CD4-positive, alpha-beta T cell treated with Interleukin-2 at 100 ng/mL for 4 hours (primary cell): ENCODE data around the gene UBR4.

Experiments used
- DNase-seq: peaks from one replicate; pipeline ENCODE4 v3.0.0-alpha.2; 2020; ENCODE audit warnings: low spot score

Gene UBR4

GRCh38 chr1:19035377-19036040 is 174.6 kb downstream of the UBR4 start:
- no peak for DNase-seq

- no peak for DNase-seq
These were observed 175.3 kb downstream of the UBR4 start for GRCh38 chr1:19034721-19035120.

GRCh38 chr1:19033926-19034680 is 176.0 kb downstream of the UBR4 start:
- no peak for DNase-seq

- DNase-seq, result no peak
These were observed 176.6 kb downstream of the UBR4 start for GRCh38 chr1:19033515-19033839.

GRCh38 chr1:19032701-19033514 is 177.2 kb downstream of the UBR4 start:
- no peak for DNase-seq

- DNase-seq, result no peak
These were observed 177.7 kb downstream of the UBR4 start for GRCh38 chr1:19032413-19032695.

GRCh38 chr1:19029191-19030085 is 180.6 kb downstream of the UBR4 start:
- no peak for DNase-seq

GRCh38 chr1:19028546-19029129 is 181.4 kb downstream of the UBR4 start:
- DNase-seq, result no peak

- DNase-seq, result no peak
These were observed 182.0 kb downstream of the UBR4 start for GRCh38 chr1:19028110-19028509.
